HG03280 (cell line): Measurements from ENCODE around the gene SLC4A5.
"Not testable (repeated sequence)": the region's sequence is repeated elsewhere in the genome, so short reads cannot be mapped to it uniquely, and the experiment has no call there.

Experiments
- ATAC-seq: cut with Tn5 transposase; IDR thresholded peaks from one replicate; pipeline ENCODE4 v1.9.1; 2021; ENCODE audit warnings: mild to moderate bottlenecking, moderate library complexity; ENCODE audit not compliant: unreplicated experiment

SLC4A5 gene

DNA sequence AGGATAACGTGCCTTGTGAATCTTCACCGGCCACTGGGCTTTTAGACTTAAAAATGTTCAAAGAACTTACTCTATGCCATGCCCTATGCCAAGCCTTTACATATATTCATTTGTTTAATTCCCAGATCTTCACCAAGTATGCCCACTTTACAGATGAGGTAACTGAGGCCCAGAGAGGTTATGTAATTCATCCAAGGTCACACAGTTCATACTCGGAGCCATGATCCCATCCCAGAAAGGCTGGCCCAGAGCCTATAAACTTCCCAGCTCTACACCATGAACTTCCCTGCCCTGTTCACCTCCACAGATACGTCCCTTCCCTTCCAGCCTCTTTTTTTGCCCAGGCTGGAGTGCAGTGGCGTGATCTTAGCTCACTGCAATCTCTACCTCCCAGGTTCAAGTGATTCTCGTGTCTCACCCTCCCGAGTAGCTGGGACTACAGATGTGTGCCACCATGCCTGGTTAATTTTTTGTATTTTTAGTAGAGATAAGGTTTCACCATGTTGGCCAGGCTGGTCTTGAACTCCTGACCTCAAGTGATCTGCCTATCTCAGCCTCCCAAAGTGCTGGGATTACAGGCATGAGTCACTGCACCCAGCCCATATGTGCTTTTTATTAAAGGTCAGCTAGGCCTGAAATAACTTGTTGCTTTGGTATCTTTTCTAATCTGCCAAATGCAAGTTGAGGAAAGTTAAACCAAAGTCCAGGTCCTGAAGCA lies 100.7 kb downstream of the SLC4A5 start:
- no peak for ATAC-seq

DNA sequence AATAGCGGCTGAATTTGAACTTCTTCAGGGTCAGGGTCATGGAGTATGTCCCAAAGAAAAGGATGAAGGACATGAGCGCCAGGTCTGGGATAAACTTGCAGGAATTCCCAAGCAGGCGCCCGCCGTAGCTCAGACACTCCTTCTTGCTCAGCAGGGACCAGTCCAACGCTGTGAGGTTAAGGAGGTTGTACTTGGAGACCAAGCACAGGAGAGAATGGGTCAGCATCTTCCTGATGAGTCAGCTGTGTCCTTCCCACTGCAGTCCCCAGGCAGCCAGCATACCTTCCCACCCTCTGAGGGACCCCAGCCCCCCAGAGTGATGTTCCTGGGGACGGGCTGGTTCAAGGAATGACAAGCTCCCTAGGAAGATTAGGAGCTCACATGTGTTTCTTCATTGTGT lies 103.9 kb downstream of the SLC4A5 start:
- no peak for ATAC-seq

DNA sequence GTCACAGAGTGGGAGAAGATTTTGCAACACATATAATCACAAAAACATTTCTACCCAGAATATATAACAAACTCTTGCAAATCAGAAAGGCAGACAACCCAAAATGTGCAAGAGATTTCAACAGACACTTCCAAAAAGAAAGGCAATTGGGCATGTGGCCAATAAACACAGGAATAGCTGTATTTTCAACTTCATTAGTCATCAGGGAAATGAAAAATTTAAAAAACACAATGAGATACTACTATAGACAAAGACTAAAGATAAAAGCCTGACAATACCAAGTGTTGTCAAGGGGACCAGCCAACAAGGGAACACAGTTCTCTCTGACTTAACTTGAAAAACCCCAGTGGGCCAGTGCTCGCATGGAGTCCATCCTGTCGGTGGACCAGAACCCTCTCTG lies 104.3 kb downstream of the SLC4A5 start:
- no peak for ATAC-seq

DNA sequence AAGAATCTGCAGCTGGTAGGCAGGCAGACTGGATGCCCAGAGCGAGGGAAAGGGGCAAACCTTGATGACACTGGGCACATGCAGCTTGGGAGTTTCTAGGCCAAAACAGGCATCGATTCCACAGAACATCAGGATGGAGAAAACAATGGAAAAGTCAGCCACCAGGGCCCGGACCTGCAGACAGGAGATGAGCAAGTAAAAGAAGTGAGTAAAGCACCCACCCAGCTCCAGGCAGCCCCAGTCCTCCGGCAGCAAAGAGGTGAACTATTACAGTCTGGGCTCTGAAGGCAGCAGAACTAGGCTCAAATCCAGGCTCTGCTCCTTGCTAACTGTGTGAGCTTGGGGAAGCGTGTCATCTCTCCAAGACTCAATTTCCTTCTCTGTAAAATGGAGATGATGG lies 108.2 kb downstream of the SLC4A5 start:
- ATAC-seq: no peak

DNA sequence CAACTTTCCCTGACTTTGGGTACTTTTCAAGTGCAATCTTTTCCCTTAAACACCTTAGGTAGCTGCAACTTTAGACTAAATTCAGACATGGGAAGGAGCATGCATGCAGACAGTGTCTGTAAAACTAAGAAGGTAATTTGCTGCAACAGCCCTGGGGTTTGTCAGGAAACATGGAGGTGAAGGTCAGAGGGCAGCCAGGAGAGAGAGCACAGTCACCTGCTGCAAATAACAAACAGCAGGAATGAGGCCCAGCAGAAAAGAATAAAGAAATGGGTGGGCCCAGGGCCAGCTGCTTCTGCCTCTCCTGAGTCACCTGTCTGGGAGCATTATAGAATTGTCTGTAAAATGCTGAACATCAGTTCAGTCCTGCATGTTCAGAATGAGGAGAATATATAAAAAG lies 109.6 kb downstream of the SLC4A5 start:
- no peak for ATAC-seq

DNA sequence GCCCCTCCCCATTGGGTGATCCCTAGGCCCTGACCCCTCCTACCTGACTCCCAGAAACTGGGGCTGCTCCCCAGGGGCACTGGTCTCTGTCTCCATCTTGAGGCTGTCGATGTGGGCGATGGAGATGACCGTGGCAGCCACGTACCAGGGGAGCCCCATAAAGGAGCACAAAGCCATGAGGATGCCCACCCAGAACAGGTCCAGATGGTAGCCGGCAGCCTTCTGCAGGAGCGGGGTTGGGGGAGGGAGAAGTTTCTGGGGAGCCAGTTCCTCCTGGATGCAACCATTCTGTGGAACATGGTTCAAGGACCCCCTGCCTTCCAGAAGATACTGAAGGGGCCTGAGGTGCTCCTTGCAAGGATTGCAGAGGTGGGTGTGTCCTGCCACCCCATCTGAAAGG lies 110.8 kb downstream of the SLC4A5 start:
- ATAC-seq: no peak

DNA sequence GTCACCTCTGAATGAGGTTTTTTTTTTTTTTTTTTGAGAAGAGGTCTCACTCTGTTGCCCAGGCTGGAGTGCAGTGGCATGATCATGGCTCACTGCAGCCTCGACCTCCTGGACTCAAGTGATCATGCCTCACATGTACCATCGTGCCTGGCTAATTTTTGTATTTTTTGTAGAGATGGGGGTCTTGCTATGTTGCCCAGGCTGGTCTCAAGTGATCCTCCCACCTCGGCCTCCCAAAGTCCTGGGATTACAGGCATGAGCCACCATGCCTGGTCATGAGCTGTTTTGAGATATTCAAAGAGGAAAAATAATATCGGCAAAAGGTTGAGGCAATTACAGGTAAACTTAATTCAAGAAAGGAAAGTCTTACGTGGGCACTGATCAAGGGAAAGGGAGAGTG lies 113.4 kb downstream of the SLC4A5 start:
- ATAC-seq: not testable (repeated sequence)

DNA sequence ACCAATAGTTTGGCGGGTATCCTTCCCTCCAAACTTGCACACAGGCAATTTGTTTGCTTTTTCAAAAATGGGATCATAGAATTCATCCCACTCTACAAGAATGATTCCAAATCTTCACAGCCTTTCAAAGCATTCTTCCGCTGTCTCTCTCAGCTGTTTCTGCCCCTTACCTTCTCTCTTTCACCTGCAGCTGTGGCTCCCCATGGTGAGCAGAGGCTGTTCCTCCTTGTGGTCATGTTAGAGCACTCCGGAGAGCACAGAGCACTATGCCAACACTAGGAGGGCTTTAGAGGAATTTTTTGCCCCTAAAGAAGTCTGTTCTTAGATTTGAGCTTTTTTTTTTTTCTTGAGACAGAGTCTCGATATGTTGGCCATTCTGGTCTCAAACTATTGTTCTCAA lies 114.4 kb downstream of the SLC4A5 start:
- ATAC-seq: no peak

DNA sequence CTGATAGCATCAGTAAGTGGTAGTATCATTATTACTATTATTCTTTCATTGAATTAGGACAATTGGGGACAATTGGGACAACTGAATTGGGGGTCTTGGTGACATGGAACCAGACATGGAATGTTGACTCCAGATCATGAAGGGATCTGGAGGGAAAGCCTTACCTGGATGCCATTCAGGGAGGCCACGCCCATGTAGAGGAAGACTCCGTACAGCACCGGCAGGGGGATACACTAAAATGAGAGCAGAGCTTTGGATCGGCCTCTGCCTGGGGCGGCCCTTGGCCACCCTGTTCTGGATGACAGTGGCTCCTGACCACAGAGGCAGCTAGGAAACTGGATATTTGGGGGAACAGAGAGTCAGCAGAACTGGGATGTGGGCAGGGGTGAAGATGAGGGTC lies 115.6 kb downstream of the SLC4A5 start:
- ATAC-seq: no peak

DNA sequence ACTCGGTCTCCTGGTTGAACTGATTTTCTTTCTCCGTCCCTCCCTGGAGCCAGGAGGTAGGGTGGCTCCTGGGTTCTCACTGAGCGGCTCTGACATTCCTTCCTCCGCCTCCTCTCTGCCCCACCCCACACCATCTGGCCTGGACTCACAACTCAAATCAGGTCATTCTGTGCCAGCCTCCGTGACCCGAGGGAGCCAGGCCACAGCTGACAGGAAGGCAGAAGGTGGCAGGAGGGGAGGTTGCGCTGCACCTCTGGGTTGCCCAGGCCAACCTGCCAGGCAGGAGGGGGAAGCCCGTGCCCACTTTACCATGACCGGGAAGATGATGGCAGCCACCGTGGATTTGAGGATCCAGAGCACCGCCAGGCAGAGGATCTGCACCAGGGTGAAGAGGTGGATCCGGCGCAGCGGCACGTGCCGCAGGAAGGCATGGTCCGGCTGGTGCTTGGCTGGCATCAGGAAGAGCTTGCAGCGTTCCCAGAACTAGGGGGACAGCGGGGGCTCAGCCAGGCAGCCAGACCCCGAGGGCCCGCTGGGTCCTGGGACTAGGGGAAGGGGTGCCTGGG lies 116.5 kb downstream of the SLC4A5 start:
- ATAC-seq: no peak

DNA sequence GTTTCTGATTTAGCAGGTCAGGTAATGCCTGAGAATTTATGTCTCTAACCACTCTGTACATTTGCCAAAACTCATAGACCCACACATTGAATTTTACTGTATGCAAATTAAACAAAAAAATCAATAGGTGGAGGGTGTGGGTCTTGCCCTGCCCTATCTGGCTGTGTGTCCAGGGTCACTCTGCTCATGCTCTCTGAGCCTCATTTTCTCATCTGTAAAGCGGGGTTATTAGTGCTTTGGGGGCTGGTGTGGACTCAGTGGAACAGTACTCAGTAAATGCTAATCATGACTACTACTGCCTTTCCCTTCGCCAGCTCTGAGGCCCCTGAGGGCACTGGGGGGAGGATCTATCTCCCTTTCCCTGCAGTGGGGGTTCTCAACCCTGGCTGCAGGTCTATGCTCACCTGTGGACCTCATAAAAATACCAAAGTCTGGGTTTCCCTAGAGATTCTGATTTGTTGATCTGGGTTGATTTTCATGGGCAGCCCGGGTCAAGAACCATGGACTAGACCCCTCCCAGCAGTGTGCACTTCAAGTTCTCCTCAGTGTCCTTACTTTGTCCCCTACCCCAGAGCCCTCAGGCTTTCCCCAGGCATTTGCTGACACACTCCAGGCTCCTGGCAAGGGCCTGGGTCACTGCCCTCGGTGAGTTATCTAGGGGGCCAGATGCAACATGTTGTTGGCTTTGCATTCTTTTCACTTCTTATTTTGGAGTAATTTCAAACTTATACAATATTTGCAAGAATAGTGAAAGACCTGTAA lies 117.3 kb downstream of the SLC4A5 start:
- ATAC-seq: no peak

DNA sequence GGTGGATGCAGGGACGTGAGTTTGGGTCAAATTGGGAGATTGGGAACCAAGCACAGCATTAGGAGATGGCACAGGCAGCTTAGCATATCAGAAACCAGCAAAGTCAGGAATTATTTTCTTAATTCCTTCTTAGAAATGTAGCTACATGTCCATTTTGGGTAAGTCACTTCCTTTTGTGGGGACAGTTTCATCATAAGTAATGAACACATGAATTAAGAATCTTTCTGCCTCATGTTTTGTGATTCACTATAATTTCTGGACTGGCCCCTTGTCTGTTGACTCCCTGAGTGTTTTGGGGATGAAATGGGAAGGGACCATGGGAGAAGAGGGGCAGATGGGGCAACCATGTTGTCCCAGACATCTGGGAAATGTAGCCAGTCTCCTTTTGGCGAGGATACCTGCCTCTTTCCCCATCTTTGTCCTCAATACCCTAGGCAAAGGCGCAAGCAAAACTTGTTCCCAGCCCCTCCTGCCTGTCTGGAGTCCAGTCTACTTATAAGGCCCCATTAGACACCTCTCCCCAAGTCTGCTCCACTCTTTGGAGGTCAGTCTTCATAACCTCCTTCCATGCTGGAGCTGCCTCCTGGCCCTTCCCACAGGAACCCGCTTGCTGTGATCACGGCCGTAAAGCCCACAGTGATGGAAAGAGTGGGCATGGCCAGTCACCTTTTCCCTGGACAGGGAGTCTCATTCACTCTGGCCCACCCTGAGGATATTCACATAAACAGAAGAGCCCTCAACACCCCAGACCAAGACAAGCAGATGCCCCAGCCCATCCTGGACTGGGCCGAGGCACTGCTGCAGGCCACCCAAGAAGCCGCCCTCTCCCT lies 119.1 kb downstream of the SLC4A5 start:
- no peak for ATAC-seq

DNA sequence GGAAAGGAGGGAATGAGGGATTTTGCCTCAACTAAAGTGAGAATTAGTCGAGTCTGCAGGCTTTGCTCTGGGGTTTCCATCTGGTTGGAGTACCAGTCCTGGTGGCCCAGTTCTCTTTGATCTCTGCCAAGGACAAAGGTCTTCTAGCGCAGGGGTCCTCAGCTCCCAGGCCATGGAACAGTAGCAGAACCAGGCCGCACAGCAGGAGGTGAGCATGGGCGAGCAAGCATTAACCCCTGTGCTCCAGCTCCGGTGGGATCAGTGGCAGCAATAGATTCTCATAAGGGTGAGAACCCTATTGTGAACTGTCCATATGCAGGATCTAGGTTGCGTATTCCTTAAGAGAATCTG lies 120.9 kb downstream of the SLC4A5 start:
- no peak for ATAC-seq

DNA sequence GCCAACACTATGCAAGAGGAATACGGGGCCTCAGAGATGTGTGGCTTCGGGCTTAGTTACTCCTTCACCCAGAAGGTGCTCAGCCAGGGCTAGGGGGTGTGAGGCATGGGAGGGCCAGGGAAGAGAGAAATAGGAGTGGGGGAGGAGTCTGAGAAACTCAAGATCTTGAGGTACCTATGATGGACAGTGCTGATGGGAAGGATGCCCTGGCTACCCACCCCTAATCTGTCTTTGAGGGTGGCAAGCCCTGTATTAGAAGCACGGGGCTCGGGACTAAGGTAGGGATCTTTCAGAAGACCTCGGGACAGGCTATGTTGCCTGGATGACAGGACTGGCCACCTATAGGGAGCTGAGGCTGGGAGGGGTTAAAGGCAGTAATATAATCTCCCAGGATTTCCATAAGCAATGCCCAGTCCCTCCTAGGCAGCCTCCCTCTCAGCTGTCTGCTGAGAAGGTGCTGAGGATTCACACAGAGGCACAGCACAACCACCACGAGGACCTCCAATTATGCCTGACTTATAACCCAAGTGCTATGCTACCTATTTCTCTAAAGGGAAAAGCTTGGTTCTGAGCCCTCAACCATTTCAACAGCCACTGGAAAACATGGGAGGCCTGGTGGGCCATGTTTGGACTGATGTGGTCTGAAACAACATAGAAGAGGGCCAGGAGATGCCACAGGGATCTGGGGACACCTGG lies 121.5 kb downstream of the SLC4A5 start:
- no peak for ATAC-seq

DNA sequence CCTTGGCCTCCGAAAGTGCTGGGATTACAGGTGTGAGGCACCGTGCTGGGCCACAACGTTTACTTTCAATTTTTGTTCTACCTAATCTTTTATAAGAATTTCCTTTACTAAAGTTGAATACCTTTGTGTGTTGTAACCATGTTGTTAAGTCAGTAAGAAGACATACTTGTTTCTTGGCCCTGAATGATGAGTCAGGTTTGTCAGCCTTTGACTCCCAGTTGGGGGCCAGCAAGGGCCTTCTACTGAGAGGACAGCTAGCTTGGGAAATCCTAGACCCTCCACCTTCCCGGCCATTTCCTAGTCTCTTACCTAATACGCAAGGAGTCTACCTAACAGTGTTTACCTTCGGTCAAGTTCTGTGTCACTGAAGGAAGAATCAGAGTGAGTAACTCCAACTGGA lies 122.1 kb downstream of the SLC4A5 start:
- ATAC-seq: no peak

DNA sequence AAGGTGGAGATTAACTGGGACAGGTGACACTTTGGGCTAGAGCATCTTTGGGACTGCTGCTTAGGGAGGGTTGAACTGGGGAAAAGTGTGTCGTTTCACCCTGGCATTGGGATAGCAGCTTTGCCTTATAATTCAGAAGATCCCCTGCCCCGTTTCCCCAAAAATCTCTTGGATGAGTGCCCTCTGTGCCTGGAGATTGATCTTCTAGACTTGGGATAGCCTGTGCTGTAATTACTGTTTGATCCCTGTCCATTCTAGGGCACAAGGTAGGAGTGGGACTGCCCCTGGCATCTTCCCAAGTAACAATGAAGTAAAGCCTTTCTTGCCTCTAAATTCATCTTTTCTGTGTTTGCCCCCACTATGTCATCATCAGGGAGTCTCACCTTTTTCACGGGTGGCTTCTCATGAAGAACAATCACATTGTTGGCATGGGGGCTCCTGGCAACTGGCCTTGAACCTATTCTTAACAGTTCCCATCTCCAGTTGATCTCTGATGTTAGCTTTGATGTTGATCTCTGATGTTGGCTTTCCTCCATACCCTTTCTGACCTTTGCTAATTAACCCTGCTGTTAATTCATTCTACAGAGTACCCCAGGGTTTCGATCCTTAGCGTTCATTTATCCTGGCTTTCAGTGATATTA lies 123.2 kb downstream of the SLC4A5 start:
- no peak for ATAC-seq

DNA sequence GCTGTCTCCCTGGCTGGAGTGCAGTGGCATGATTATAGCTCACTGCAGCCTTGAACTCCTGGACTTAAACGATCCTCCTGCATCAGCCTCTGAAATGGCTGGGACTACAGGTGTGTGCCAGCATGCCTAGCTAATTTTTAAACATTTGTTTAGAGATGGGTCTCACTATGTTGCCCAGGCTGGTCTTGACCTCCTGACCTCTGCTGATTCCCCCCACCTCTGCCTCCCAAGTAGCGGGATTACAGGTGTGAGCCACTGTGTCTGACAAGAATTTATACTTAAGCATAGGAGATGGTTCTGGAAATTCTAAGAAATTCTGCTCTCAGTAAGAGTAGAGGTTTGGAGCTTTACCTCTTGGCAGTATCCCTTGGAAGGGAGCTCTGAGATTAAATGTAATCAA lies 126.6 kb downstream of the SLC4A5 start:
- no peak for ATAC-seq

DNA sequence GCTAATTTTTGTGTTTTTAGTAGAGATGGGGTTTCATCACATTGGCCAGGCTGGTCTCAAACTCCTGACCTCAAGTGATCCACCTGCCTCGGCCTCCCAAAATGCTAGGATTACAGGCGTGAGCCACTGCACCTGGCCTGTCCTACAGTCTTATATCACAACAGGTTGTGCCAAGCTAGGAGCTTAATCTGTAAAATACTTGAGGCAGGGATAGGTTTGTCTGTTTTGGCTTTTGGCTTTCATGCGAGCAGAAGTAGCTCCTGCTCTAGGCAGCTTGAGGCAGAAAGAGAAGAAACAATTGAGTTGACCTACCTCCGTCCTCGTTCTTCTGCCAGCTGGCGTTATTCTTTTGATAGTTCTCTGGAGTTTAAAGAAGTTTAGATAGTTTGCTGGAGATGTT lies 127.4 kb downstream of the SLC4A5 start:
- not testable (repeated sequence) for ATAC-seq

DNA sequence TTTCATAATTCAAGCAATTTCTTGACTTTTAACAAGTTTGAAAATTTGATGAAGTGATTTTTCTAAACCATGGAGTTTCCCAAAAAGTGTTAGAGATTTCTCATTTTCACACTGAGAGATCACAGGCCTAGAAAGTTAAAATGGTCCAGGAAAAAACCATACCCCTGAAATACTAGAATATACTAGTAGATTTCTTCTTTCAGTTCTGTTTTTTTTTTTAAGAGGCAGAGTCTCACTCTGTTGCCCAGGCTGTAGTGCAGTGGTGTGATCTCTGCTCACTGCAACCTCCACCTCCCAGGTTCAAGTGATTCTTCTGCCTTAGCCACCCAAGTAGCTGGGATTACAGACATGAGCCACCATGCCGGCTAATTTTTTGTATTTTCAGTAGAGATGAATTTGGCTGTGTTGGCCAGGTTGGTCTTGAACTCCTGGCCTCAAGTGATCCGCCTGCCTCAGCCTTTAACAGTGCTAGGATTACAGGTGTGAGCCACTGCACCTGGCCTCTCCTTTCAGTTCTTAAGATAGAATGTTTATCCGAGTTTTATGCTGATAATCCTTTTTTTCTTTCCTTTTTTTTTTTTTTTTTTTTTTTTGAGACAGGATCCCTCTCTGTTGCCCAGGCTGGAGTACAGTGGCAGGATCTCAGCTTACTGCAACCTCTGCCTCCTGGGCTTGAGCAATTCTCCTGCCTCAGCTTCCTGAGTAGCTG lies 130.4 kb downstream of the SLC4A5 start:
- no peak for ATAC-seq

DNA sequence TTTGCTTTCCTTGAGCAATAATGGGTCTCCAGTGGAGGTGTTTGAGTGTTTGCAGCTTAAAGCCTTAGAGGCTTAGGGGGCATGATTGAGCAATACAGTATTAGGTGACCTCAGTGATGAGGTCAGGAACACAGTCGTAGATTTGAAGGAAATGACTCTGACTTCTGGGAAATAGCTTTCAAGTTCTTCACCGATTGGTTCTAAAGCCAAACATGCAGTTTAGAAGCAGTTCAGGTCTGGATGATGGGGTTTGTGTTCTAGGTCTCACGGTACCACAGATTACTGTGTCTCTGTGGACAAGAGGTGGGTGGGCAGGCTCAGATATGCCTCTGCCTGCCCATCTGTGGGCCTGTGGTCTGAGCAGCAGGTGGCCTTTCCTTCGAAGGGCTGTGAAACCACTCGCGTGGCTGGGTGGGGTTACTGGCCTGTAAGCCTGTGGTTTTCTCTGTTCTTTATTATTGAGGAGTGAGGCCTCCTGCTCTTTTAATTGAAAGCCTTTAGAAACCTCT lies 137.0 kb downstream of the SLC4A5 start:
- peak; percentile 82 for ATAC-seq
